ENCODE data around the gene MLXIP. TPM values are rescaled to one million over a fixed set of nuclear protein-coding genes. Genes with fewer than 3 reads are reported as not detected.

Gene MLXIP
- total and polyA plus RNA-seq, 2 experiments from 2014 or later, result 6.4 to 7.4 TPM

GRCh38 chr12:122162976-122163375, 84.4 kb downstream of the MLXIP start:
- H3K4me1 ChIP-seq (ENCODE audit: insufficient read depth), result no peaks in the 10 kb centered on the region
- in situ Hi-C loops (cut with MboI), result no loop called here
- no peaks in the 10 kb centered on the region for H3K9me3 ChIP-seq (ENCODE audit: low read depth)
- no peak overlapping the region for H3K9ac ChIP-seq
- 66 to 75% methylated on average over 3 of the region's 3 CpGs for WGBS, 2 experiments (ENCODE audit: low coverage in 1 of 2, low lambda C conversion rate in 2 of 2, missing lambda C conversion rate in 2 of 2)
- no peaks in the 10 kb centered on the region for H3K9me2 ChIP-seq (ENCODE audit: insufficient read depth)
- H3K4me2 ChIP-seq (ENCODE audit: unreplicated experiment), result no peak overlapping the region
- H3K4me3 ChIP-seq, result no peak overlapping the region
- no peaks in the 10 kb centered on the region for H4K20me1 ChIP-seq (ENCODE audit: insufficient read depth)
- H3K79me2 ChIP-seq (ENCODE audit: insufficient read depth), result no peaks in the 10 kb centered on the region
- H3K27ac ChIP-seq, result no peak overlapping the region
- H3K36me3 ChIP-seq (ENCODE audit: low read depth), result no peaks in the 10 kb centered on the region
- no peaks in the 10 kb centered on the region; the same call in 1 of the 2 replicates for H3K27me3 ChIP-seq (replicated peaks; ENCODE audit: insufficient read depth)
- H3F3A ChIP-seq (ENCODE audit: insufficient read depth), result no peaks in the 10 kb centered on the region
- no peak for TF ChIP-seq EZH2phosphoT487 (IDR thresholded peaks at IDR 0.05; ENCODE audit: insufficient read depth, low read depth)
- TF ChIP-seq EZH2 (IDR thresholded peaks at IDR 0.05; ENCODE audit: insufficient read depth, poor library complexity, severe bottlenecking), result no peak
- no peak for DNase-seq
- H2AFZ ChIP-seq, result no peak overlapping the region

GRCh38 chr12:122166422-122167349, 88.1 kb downstream of the MLXIP start:
- Histone ChIP-seq H3F3A (ENCODE audit: insufficient read depth) (no peaks in the 10 kb centered on the region), H3K9me3 (ENCODE audit: low read depth) (no peaks in the 10 kb centered on the region), H3K79me2 (ENCODE audit: insufficient read depth) (no peaks in the 10 kb centered on the region), H3K9ac (no peak overlapping the region), H3K27ac (no peak overlapping the region), H4K20me1 (ENCODE audit: insufficient read depth) (no peaks in the 10 kb centered on the region), H3K4me2 (ENCODE audit: unreplicated experiment) (no peak overlapping the region), H3K4me1 (ENCODE audit: insufficient read depth) (no peaks in the 10 kb centered on the region), H3K36me3 (ENCODE audit: low read depth) (no peaks in the 10 kb centered on the region), H3K9me2 (ENCODE audit: insufficient read depth) (no peaks in the 10 kb centered on the region), H3K27me3 (replicated peaks; ENCODE audit: insufficient read depth) (no peaks in the 10 kb centered on the region; the same call in 1 of the 2 replicates), H2AFZ (no peak overlapping the region), H3K4me3 (no peak overlapping the region)
- no peak for TF ChIP-seq EZH2 (IDR thresholded peaks at IDR 0.05; ENCODE audit: insufficient read depth, poor library complexity, severe bottlenecking)
- TF ChIP-seq EZH2phosphoT487 (IDR thresholded peaks at IDR 0.05; ENCODE audit: insufficient read depth, low read depth), result no peak
- 68 to 76% methylated on average over 21 to 22 of the region's 22 CpGs for WGBS, 2 experiments (ENCODE audit: low coverage in 1 of 2, low lambda C conversion rate in 2 of 2, missing lambda C conversion rate in 2 of 2)
- in situ Hi-C loops (cut with MboI), result no loop called here
- DNase-seq, result no peak

- no peak overlapping the region for H3K4me2 ChIP-seq (ENCODE audit: unreplicated experiment)
- no peak overlapping the region for H3K9ac ChIP-seq
- no peak overlapping the region for H3K27ac ChIP-seq
- H3K79me2 ChIP-seq (ENCODE audit: insufficient read depth), result no peaks in the 10 kb centered on the region
- no peak overlapping the region for H2AFZ ChIP-seq
- no peak for TF ChIP-seq EZH2 (IDR thresholded peaks at IDR 0.05; ENCODE audit: insufficient read depth, poor library complexity, severe bottlenecking)
- TF ChIP-seq EZH2phosphoT487 (IDR thresholded peaks at IDR 0.05; ENCODE audit: insufficient read depth, low read depth), result no peak
- no peaks in the 10 kb centered on the region for H3K9me3 ChIP-seq (ENCODE audit: low read depth)
- H3K4me3 ChIP-seq, result no peak overlapping the region
- in situ Hi-C loops (cut with MboI), result no loop called here
- no peak for DNase-seq
- H3K4me1 ChIP-seq (ENCODE audit: insufficient read depth), result no peaks in the 10 kb centered on the region
- no peaks in the 10 kb centered on the region for H3K9me2 ChIP-seq (ENCODE audit: insufficient read depth)
- H4K20me1 ChIP-seq (ENCODE audit: insufficient read depth), result no peaks in the 10 kb centered on the region
- no peaks in the 10 kb centered on the region for H3K36me3 ChIP-seq (ENCODE audit: low read depth)
- WGBS, 2 experiments (ENCODE audit: low coverage in 1 of 2, low lambda C conversion rate in 2 of 2, missing lambda C conversion rate in 2 of 2), result 72 to 76% methylated on average over 10 of the region's 10 CpGs
- no peaks in the 10 kb centered on the region; the same call in 1 of the 2 replicates for H3K27me3 ChIP-seq (replicated peaks; ENCODE audit: insufficient read depth)
- no peaks in the 10 kb centered on the region for H3F3A ChIP-seq (ENCODE audit: insufficient read depth)
Measured at GRCh38 chr12:122167356-122167925, 88.9 kb downstream of the MLXIP start.

- H3F3A ChIP-seq (ENCODE audit: insufficient read depth), result no peaks in the 10 kb centered on the region
- H3K79me2 ChIP-seq (ENCODE audit: insufficient read depth), result no peaks in the 10 kb centered on the region
- in situ Hi-C loops (cut with MboI), result no loop called here
- H2AFZ ChIP-seq, result no peak overlapping the region
- DNase-seq, result no peak
- no peaks in the 10 kb centered on the region for H3K36me3 ChIP-seq (ENCODE audit: low read depth)
- H3K9me2 ChIP-seq (ENCODE audit: insufficient read depth), result no peaks in the 10 kb centered on the region
- WGBS, 2 experiments (ENCODE audit: low coverage in 1 of 2, low lambda C conversion rate in 2 of 2, missing lambda C conversion rate in 2 of 2), result 56 to 59% methylated on average over 3 of the region's 3 CpGs
- peaks cover 5% of the 10 kb centered on the region; the same call in 1 of the 2 replicates for H3K27me3 ChIP-seq (replicated peaks; ENCODE audit: insufficient read depth)
- TF ChIP-seq EZH2 (IDR thresholded peaks at IDR 0.05; ENCODE audit: insufficient read depth, poor library complexity, severe bottlenecking), result no peak
- no peak for TF ChIP-seq EZH2phosphoT487 (IDR thresholded peaks at IDR 0.05; ENCODE audit: insufficient read depth, low read depth)
- H3K9me3 ChIP-seq (ENCODE audit: low read depth), result no peaks in the 10 kb centered on the region
- H3K4me1 ChIP-seq (ENCODE audit: insufficient read depth), result no peaks in the 10 kb centered on the region
- H4K20me1 ChIP-seq (ENCODE audit: insufficient read depth), result no peaks in the 10 kb centered on the region
- no peak overlapping the region for H3K4me3 ChIP-seq
- no peak overlapping the region for H3K4me2 ChIP-seq (ENCODE audit: unreplicated experiment)
- H3K9ac ChIP-seq, result no peak overlapping the region
- H3K27ac ChIP-seq, result no peak overlapping the region
Measured at GRCh38 chr12:122168492-122168891, 89.9 kb downstream of the MLXIP start.

Data from GM23248 (cell line).